Glutamatergic neuron (in vitro differentiated cells): ENCODE results near the gene ELMO1. TPM values are rescaled to one million over a fixed set of nuclear protein-coding genes. Genes with fewer than 3 reads are reported as not detected.

Experiments
- DNase-seq: peaks from one replicate; pipeline ENCODE4 v3.0.0; 2022
- H3K27ac Mint-ChIP-seq: one replicate; pipeline ENCODE4 v1.8.0; 2020; ENCODE audit warnings: mild to moderate bottlenecking, mixed read lengths, inconsistent platforms; ENCODE audit not compliant: unreplicated experiment
- H3K27me3 Mint-ChIP-seq: one replicate; pipeline ENCODE4 v1.8.0; 2020; ENCODE audit warnings: mild to moderate bottlenecking, moderate library complexity, mixed read lengths, inconsistent platforms; ENCODE audit not compliant: unreplicated experiment
- H3K36me3 Mint-ChIP-seq: one replicate; pipeline ENCODE4 v1.8.0; 2020; ENCODE audit warnings: mild to moderate bottlenecking, mixed read lengths, inconsistent platforms; ENCODE audit not compliant: unreplicated experiment
- H3K4me1 Mint-ChIP-seq: one replicate; pipeline ENCODE4 v1.8.0; 2020; ENCODE audit warnings: mild to moderate bottlenecking, low read depth, mixed read lengths, inconsistent platforms; ENCODE audit not compliant: unreplicated experiment
- H3K4me3 Mint-ChIP-seq: one replicate; pipeline ENCODE4 v1.8.0; 2020; ENCODE audit warnings: mild to moderate bottlenecking, mixed read lengths, inconsistent platforms; ENCODE audit not compliant: unreplicated experiment
- H3K9me3 Mint-ChIP-seq: one replicate; pipeline ENCODE4 v1.8.0; 2020; ENCODE audit warnings: mild to moderate bottlenecking, moderate library complexity, mixed read lengths, inconsistent platforms; ENCODE audit not compliant: unreplicated experiment
- total RNA-seq: library from RNA; stranded (reverse); fragmentation: NEBNext Ultra II Directional; extraction: Animal tissue kit (Norgen Biotek cat#: 25700); gene quantifications from one replicate; pipeline ENCODE4 v1.2.1, GENCODE V29; 2021; ENCODE audit not compliant: unreplicated experiment
- TF ChIP-seq, protein P1 (sequence below): fragments of 200-600 bp; sonication (generic); IDR thresholded peaks from one replicate; pipeline ENCODE4 v1.5.0; 2021; ENCODE audit not compliant: partially characterized antibody, unreplicated experiment

Gene ELMO1
- total RNA-seq, 1 donor from 2014 or later: 5.5 TPM

DNA sequence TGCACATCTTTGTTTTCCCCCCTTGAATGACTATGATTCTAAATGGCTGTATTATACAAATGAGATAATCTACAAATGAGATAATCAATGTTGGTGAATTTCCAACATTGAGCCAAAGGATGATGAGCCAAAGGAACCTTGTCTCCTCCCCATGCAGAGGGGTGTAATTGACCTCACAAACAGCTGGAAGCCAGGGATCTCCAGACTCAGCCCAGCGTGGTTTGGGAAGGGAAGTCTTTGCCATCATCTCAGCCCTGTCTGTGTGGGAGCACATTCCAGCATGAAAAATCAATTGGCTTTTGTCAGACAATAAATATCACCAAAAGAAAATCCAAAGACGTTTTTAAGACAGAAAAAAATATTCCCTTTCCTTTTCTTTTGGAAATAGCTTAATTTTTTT is 452.9 kb downstream of the ELMO1 start:
- H3K9me3 Mint-ChIP-seq: peaks cover 1% of the 10 kb centered on the region
- H3K27ac Mint-ChIP-seq: no peak overlapping the region
- peaks cover 3% of the 10 kb centered on the region for H3K4me1 Mint-ChIP-seq
- TF ChIP-seq, protein P1, sequence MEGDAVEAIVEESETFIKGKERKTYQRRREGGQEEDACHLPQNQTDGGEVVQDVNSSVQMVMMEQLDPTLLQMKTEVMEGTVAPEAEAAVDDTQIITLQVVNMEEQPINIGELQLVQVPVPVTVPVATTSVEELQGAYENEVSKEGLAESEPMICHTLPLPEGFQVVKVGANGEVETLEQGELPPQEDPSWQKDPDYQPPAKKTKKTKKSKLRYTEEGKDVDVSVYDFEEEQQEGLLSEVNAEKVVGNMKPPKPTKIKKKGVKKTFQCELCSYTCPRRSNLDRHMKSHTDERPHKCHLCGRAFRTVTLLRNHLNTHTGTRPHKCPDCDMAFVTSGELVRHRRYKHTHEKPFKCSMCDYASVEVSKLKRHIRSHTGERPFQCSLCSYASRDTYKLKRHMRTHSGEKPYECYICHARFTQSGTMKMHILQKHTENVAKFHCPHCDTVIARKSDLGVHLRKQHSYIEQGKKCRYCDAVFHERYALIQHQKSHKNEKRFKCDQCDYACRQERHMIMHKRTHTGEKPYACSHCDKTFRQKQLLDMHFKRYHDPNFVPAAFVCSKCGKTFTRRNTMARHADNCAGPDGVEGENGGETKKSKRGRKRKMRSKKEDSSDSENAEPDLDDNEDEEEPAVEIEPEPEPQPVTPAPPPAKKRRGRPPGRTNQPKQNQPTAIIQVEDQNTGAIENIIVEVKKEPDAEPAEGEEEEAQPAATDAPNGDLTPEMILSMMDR: no peak
- H3K27me3 Mint-ChIP-seq: no peaks in the 10 kb centered on the region
- H3K4me3 Mint-ChIP-seq: no peak overlapping the region
- no peak for DNase-seq
- H3K36me3 Mint-ChIP-seq: no peaks in the 10 kb centered on the region

DNA sequence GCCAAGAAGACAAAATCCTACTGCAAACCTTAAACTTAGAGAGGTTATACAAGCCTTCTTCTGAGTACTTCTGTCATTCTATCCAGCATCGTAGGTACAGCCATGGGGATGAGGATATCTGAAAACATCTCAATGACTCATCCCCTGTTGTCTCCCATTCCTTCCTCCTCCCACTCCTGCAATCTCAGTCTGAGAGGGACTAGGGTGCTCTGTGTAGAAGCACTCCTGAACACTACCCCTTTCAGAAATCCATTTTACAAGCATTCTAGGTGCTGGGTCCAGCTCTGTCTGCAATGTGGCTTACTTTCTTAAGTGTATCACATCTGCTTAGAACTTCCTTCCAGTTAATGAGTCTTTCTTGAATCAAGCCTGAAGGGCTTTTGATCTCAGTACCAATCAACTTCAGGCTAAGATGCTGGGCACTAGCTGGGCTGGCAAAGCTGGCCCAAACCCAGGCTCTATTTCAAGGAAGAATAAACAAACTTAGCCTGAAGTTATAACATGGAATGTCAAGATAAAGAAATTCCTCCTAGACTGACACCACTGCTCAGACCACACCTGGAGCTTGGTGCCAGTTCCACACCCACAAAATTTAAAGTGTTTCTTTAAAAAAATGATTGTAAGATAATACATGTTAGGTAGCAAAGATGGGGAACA is 454.1 kb downstream of the ELMO1 start:
- Mint-ChIP-seq H3K27me3 (no peaks in the 10 kb centered on the region), H3K36me3 (no peaks in the 10 kb centered on the region), H3K4me3 (no peak overlapping the region), H3K27ac (no peak overlapping the region), H3K9me3 (peaks cover 1% of the 10 kb centered on the region), H3K4me1 (no peaks in the 10 kb centered on the region)
- no peak for DNase-seq
- TF ChIP-seq, protein P1: no peak

DNA sequence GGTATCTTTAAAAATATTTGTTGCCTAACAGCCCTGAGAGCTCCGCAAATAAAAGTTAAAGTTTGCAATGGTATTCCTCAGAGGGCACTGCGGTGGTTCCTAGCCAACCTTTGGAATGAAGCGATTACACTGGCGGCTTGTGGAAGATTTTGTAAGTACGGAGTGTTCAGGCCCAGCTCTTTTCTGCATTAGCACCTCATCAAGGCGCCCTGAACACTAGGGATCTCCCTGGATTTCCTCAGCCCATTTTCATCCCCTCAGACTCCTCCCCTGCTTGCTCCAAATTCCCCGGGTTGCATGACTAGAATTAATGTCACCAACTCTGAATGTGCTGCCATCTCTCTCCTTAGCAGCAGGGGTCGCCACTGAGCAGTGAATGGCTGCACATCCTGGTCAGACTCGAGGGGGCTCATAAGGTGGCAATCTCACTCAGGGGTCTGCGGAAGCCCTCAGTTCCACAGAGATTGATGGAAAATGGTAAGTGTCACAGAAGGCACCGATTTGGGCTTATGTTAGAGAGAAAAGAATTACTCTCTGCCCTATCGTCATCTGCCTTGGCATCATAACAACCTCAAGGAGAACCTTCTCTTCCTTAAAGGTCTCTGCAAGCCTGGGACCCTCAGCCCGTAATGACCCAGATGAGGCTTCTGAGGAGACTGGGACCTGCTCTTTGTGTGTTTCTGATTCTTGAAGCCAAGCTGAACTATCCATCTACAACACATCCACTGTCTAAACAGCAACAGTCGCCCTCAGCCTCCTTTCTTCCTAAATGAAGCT is 461.5 kb downstream of the ELMO1 start:
- TF ChIP-seq, protein P1: peak; percentile 87
- Mint-ChIP-seq H3K27ac (no peak overlapping the region), H3K36me3 (no peaks in the 10 kb centered on the region), H3K4me1 (peaks cover 40% of the 10 kb centered on the region), H3K27me3 (no peaks in the 10 kb centered on the region), H3K9me3 (peaks cover 2% of the 10 kb centered on the region), H3K4me3 (peak overlapping the region; percentile 46)
- DNase-seq: peak; percentile 84

DNA sequence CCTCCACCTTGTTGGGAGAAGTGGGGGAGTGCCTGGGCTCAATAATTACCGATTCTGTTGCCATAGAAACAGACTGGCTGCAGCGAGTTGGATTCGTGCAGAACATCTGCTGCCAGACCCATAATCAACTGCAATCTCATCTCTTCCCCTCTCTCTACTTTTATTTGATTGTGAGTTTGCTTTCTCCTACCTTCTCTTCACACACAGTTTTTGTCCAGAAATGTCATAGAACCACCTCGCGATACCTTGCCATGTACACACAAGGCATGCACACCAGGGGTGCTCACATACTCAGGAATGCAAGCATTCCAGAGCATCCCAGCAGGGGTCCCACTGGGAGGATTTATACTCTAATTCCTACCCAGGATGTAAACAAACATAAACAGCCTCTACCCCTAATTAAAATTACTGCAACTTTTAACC is 462.1 kb downstream of the ELMO1 start:
- peak overlapping the region; percentile 41 for H3K4me3 Mint-ChIP-seq
- peaks cover 40% of the 10 kb centered on the region for H3K4me1 Mint-ChIP-seq
- no peaks in the 10 kb centered on the region for H3K27me3 Mint-ChIP-seq
- DNase-seq: no peak
- TF ChIP-seq, protein P1: no peak
- no peak overlapping the region for H3K27ac Mint-ChIP-seq
- H3K9me3 Mint-ChIP-seq: peaks cover 2% of the 10 kb centered on the region
- no peaks in the 10 kb centered on the region for H3K36me3 Mint-ChIP-seq

DNA sequence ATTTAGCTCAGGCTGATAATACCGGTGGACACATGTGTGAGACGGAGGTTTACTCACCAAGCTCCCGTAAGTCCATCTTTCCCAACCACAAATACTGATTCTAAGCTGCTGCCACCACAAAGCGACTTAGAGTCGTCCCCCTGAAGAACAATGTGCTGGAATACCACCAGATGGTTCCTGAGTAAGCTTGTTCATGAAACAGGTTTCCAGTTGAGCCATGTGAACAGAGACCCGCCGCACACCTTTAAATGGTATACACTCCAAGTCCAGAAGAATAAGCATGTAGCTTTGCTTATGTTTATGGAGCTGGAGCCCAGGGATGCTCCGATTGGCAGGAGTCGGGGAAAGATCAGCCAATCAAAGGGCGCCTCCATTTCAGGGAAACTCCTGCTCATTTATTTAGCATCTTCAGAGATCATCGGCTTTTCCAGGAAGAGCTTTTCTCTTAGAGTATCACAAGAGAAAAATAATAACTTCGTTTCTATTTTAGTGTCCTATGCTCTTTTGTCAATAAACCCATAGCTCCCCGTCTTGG is 462.7 kb downstream of the ELMO1 start:
- TF ChIP-seq, protein P1: no peak
- Mint-ChIP-seq H3K36me3 (no peaks in the 10 kb centered on the region), H3K27ac (no peak overlapping the region), H3K4me3 (peak overlapping the region; percentile 41), H3K27me3 (no peaks in the 10 kb centered on the region), H3K4me1 (peaks cover 40% of the 10 kb centered on the region), H3K9me3 (peaks cover 2% of the 10 kb centered on the region)
- no peak for DNase-seq
